C4-2B (cell line): Measurements from ENCODE around the gene POLG2.
A peak's percentile ranks its signal among the peaks of the same experiment; 100 is the strongest.

Experiments
- H3K27ac ChIP-seq: fragments of 450-650 bp; 2 replicates; pipeline ENCODE4 v1.5.1; 2017
- ZFX ChIP-seq: fragments of 450-650 bp; IDR thresholded peaks from 2 replicates; pipeline ENCODE4 v1.6.1; 2017
- TF ChIP-seq, protein P1 (sequence below): fragments of 450-650 bp; conservative IDR thresholded peaks from 2 replicates; pipeline ENCODE4 v1.5.1; 2017; ENCODE audit warnings: mild to moderate bottlenecking

The POLG2 gene

DNA sequence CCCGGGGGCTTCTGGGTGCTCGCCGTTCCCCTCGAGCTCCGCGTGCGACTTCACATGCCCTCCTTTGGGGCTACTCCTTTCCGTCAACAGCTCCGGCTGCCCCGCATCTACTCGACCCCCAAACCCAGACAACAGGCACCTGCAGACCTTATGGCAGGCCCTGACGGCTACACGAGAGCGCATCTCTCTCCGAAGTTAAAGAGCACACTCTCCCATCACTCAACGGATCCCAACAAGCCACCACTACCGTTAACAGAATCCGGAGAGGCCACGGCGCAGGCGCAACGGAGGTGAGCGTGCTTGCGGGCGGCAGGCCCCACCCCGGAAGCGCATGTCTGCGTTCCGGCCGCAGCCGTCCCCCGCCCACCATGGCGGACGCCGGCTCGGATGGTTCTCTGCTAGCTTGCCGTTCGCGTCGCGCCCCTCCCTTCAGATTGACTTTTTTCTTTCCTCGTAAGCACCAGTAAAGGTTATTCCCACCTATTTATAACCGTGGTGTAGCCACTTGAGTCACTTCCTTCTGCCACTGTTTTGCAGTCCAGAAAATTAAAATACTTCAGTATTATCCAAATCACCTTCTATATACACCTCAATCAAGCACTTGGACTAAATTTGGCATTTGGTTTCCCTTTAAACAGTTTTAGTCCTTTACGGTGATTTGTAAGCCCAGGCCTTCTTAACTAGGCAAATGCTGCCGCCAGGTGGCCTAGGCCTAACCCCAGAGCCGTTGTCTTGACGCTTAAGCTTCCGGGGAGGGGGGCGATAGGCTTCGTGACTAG is at the start of gene POLG2:
Gene POLG2 (minus strand): TSS at position 269 of the 779 bp plus-strand sequence. CDS start 86 bp downstream, at position 183.
- peak; percentile 30; the same call in 1 of the 2 replicates for TF ChIP-seq ZFX
- TF ChIP-seq, protein P1, sequence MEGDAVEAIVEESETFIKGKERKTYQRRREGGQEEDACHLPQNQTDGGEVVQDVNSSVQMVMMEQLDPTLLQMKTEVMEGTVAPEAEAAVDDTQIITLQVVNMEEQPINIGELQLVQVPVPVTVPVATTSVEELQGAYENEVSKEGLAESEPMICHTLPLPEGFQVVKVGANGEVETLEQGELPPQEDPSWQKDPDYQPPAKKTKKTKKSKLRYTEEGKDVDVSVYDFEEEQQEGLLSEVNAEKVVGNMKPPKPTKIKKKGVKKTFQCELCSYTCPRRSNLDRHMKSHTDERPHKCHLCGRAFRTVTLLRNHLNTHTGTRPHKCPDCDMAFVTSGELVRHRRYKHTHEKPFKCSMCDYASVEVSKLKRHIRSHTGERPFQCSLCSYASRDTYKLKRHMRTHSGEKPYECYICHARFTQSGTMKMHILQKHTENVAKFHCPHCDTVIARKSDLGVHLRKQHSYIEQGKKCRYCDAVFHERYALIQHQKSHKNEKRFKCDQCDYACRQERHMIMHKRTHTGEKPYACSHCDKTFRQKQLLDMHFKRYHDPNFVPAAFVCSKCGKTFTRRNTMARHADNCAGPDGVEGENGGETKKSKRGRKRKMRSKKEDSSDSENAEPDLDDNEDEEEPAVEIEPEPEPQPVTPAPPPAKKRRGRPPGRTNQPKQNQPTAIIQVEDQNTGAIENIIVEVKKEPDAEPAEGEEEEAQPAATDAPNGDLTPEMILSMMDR, result peak; percentile 71

DNA sequence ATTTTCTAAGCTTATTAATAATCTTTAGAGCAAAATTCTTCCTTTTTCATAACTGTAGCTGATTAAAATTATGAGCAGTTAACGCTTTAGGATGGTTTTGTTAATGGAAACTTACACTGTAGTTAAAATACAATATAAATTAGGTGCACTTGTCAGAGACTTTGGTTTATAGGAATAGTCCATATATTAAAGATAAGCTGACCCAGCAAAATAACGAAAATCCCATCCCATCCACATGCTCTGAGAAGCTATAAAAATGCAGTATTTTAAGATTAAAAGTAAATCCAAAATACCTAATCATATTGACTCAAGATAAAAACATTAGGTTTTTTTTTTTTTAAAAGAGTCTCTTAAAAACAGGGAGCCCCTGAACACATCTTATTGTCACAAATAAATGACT is 47.9 kb upstream of the POLG2 start:
- no peak overlapping the region for H3K27ac ChIP-seq
- TF ChIP-seq, protein P1, result no peak
- no peak for TF ChIP-seq ZFX

More for the DNA sequence above, at the start of gene POLG2:
- peak within 1 kb of the TSS; percentile 84 for H3K27ac ChIP-seq

DNA sequence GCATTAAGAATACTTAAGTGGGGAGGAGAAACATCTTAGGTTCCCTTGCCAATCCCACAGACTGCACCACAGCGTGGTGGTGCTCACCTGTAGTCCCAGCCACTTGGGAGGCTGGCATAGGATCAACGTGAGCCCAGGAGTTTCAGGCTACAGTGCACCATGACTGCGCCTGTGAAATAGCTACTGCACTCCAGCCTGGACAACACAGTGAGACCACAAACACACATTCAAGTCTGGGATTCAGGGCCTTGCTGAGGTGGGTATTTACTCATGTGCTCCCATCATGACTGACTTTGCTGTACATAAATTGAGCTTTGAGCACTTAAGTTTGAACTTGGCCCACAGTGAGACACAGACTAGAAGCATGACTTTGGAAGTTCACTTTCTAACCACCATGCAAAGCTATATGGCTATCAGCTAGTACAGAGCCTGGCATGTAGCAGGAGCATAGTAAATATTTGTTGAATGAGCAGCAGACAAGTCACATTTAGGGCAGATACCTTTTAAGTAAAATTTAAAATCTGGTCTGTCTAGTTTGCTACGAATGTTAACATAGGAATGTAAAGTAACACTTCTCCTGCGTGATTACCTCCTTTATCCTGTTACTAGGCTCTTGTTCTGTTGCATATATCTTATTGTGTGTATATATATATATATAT is 43.4 kb upstream of the POLG2 start:
- H3K27ac ChIP-seq, result peak overlapping the region; percentile 38; the same call in 1 of the 2 replicates
- TF ChIP-seq ZFX, result no peak
- TF ChIP-seq, protein P1, result no peak

DNA sequence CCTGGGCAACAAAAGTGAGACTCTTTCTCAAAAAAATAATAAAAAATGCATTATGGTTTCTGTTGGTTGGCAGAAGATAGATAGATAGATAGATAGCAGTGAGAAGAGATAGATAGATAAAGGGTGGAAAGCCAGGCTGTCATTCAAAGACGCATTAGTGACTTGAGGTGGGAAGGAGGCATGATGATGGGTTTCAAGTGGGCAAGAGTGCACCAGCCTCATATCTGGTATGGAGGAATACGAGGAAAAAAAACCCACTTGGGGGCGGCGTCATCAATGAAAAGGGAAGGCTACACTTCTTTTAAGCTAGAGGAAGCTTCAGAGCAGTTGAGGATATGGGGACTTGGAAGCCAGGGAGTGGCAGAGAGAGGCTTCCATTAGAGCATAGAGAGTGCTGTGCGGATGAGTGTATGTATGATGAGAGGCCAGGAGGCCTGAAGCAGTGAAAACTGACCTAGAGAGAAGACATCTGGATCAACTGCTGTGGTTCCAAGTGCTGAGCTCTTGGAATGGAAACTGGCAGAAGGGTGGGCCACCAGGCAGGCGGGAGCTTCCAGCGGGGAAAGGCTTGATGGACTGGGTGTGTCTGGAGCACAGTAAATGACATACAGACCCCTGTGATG is 41.8 kb upstream of the POLG2 start:
- no peak for TF ChIP-seq ZFX
- TF ChIP-seq, protein P1, result no peak
- no peak overlapping the region for H3K27ac ChIP-seq

DNA sequence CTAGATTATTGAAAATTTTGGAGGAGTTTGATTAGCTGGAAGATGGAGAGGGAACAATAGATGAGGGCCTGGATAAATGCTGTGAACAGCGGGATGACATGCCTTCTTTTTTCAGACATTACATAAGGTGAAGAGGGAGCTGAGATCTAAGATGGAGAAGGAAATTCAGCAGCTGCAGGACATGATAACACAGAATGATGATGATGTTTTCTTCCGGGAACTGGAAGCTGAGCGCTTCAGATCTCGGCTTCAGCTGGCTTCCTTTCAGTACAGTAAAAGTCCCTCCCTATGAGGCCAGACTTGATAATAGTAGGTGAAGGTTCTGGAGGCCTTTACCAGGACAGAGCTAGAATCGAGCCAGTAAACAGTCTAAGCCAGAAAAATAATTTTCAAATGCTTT is 40.6 kb upstream of the POLG2 start:
- TF ChIP-seq, protein P1, result no peak
- no peak for TF ChIP-seq ZFX
- no peak overlapping the region for H3K27ac ChIP-seq

DNA sequence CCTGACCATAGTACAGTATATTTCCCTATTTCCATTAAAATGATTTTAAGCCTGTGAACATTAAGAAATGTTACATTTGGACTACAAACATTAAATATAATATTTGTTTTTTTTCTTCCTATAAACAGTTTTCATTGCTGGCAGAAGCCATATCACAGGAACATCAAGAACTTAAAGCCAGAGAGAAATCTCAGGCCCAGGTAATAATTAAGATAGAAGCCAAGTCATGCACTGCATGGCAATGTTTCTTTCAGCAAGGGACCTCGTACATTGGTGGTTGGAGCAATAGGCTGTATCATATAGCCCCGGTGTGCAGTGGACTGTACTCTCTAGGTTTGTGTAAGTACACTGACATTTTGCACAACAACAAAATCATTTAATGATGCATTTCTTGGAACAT is 40.1 kb upstream of the POLG2 start:
- no peak for TF ChIP-seq ZFX
- TF ChIP-seq, protein P1, result no peak

DNA sequence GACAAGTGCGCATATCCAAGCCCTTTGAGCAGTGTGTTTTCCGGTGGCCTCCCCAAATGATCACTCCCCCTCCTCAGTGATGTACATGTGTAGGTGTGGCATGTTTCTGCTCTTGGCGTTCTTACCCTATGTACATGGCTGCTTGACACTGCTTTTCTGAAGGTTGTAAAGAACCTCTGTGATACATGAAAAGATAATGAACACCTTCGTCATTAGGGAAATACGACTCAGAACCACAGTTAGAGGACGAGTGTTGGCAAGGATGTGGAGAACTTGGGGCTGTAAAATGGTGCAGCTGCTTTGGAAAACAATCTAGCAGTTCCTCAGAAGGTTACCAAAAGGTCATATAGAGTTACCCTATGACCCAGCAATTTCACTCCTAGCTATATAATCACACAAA is 38.5 kb upstream of the POLG2 start:
- H3K27ac ChIP-seq, result no peak overlapping the region
- TF ChIP-seq ZFX, result no peak
- TF ChIP-seq, protein P1, result no peak

More for the DNA sequence above, 40.1 kb upstream of the POLG2 start:
- H3K27ac ChIP-seq, result peak overlapping the region; percentile 66; the same call in 1 of the 2 replicates
